BE2C (cell line): ENCODE results near the gene ZBTB18.

Experiments
- DNase-seq: peaks from one replicate; pipeline ENCODE4 v3.0.0-alpha.2; 2020
- H3K27me3 ChIP-seq: fragments of 250-450 bp; sonication (Bioruptor Pico); 2 replicates; pipeline ENCODE4 v1.5.1; 2020; ENCODE audit warnings: mild to moderate bottlenecking
- H3K36me3 ChIP-seq: fragments of 250-450 bp; sonication (Bioruptor Pico); 2 replicates; pipeline ENCODE4 v1.5.1; 2020; ENCODE audit warnings: mild to moderate bottlenecking
- H3K4me1 ChIP-seq: fragments of 250-450 bp; sonication (Bioruptor Pico); 2 replicates; pipeline ENCODE4 v1.5.1; 2020
- H3K4me3 ChIP-seq: 2 replicates; pipeline ENCODE4 v1.5.1; 2011; ENCODE audit warnings: low read depth, low read length
- H3K9me3 ChIP-seq: fragments of 250-450 bp; sonication (Bioruptor Pico); 2 replicates; pipeline ENCODE4 v1.5.1; 2020
- CTCF ChIP-seq: IDR thresholded peaks from 2 replicates; pipeline ENCODE4 v1.5.1; 2012; ENCODE audit warnings: mild to moderate bottlenecking, low read depth, low read length

The ZBTB18 gene

DNA sequence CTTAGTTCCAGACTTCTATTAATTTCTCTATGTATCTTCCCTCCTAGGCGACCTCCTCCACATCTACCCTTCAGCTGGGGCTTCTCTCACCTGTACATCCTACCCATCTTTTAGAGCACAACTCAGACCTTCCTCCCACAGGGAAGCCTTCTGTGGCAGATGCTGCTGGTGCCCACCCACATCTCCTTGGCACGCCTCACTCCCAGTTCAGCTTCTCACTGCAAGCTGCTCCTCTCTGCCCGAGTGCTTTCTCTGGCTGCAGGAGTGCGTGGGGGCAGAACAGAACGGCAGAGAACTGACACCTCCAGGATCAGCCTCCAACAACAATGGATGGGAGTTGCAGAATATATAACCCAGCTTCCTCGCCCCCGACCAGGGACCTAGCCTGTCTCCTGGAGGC, 36.5 kb downstream of the ZBTB18 start:
- Histone ChIP-seq H3K36me3 (no peaks in the 10 kb centered on the region), H3K27me3 (no peaks in the 10 kb centered on the region)
- no peak for TF ChIP-seq CTCF

GRCh38 chr1:244088161-244088560, 37.1 kb downstream of the ZBTB18 start:
- Histone ChIP-seq H3K4me3 (no peak overlapping the region), H3K27me3 (no peaks in the 10 kb centered on the region), H3K36me3 (no peaks in the 10 kb centered on the region), H3K9me3 (no peaks in the 10 kb centered on the region), H3K4me1 (peaks cover 15% of the 10 kb centered on the region; the same call in 1 of the 2 replicates)
- DNase-seq = no peak
- no peak for TF ChIP-seq CTCF

More for the DNA sequence above, 36.5 kb downstream of the ZBTB18 start:
- no peak for DNase-seq
- Histone ChIP-seq H3K4me1 (peaks cover 15% of the 10 kb centered on the region; the same call in 1 of the 2 replicates), H3K4me3 (no peak overlapping the region), H3K9me3 (no peaks in the 10 kb centered on the region)

DNA sequence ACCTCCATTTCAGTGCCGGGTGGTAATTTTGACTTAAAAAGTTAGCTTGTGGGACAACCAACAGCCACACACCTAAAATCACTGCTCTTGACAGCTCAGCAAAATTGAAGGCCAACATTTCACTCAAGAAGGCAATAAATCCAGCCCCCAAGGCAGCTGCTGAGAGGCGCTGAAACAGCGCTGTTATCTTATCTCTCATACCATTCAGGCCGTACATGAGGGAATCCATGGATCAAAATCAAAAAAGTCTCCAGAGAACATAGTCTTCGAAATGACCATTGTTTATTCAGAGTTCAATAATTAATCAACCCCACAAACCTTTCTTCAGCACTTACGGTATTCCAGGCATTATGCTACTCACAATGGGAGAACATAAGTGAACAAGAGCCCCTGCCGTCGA, 38.5 kb downstream of the ZBTB18 start:
- TF ChIP-seq CTCF = no peak
- Histone ChIP-seq H3K36me3 (no peaks in the 10 kb centered on the region), H3K9me3 (no peaks in the 10 kb centered on the region), H3K4me3 (no peak overlapping the region), H3K27me3 (no peaks in the 10 kb centered on the region), H3K4me1 (peaks cover 15% of the 10 kb centered on the region; the same call in 1 of the 2 replicates)
- DNase-seq = no peak

GRCh38 chr1:244090645-244091044, 39.6 kb downstream of the ZBTB18 start:
- no peaks in the 10 kb centered on the region for H3K9me3 ChIP-seq
- no peak for TF ChIP-seq CTCF
- no peaks in the 10 kb centered on the region for H3K27me3 ChIP-seq
- no peak overlapping the region for H3K4me3 ChIP-seq
- H3K4me1 ChIP-seq = peaks cover 15% of the 10 kb centered on the region; the same call in 1 of the 2 replicates
- no peaks in the 10 kb centered on the region for H3K36me3 ChIP-seq
- DNase-seq = no peak

- no peak overlapping the region for H3K4me3 ChIP-seq
- H3K27me3 ChIP-seq = no peaks in the 10 kb centered on the region
- H3K36me3 ChIP-seq = no peaks in the 10 kb centered on the region
- peaks cover 14% of the 10 kb centered on the region; the same call in 1 of the 2 replicates for H3K4me1 ChIP-seq
- no peaks in the 10 kb centered on the region for H3K9me3 ChIP-seq
- no peak for DNase-seq
- TF ChIP-seq CTCF = no peak
Measured at GRCh38 chr1:244092293-244092963, 41.3 kb downstream of the ZBTB18 start.

- TF ChIP-seq CTCF = no peak
- no peaks in the 10 kb centered on the region for H3K36me3 ChIP-seq
- H3K4me1 ChIP-seq = peaks cover 7% of the 10 kb centered on the region; the same call in 1 of the 2 replicates
- H3K9me3 ChIP-seq = no peaks in the 10 kb centered on the region
- DNase-seq = no peak
- no peak overlapping the region for H3K4me3 ChIP-seq
- no peaks in the 10 kb centered on the region for H3K27me3 ChIP-seq
Measured at GRCh38 chr1:244092964-244093638, 42.0 kb downstream of the ZBTB18 start.
